MCF 10A (cell line): ENCODE data around the gene MSI2. TPM values are rescaled to one million over a fixed set of nuclear protein-coding genes. Genes with fewer than 3 reads are reported as not detected.

Experiments used
- BruUV-seq: library from RNA; stranded (reverse); fragments of 400-500 nt; replicated peaks from 2 replicates; lab custom pipeline; 2021; lab: Mats Ljungman, UMichigan
- CTCF ChIA-PET: fragments of 300-600 bp; sonication (Branson Sonifier 250); formaldehyde crosslinking; extraction: SDS; loops from one replicate; lab custom pipeline; 2021; ENCODE audit warnings: antibody characterized with exemption, inconsistent platforms; lab: Yijun Ruan, JAX
- POLR2A ChIA-PET: fragments of 300-600, 350-650 bp; sonication (Branson Sonifier 250); formaldehyde crosslinking; extraction: SDS; loops from one replicate; lab custom pipeline; 2020; ENCODE audit warnings: antibody characterized with exemption, inconsistent platforms; lab: Yijun Ruan, JAX
- DNase-seq: peaks from one replicate; pipeline ENCODE4 v3.0.0-alpha.2; 2018; ENCODE audit not compliant: unreplicated experiment
- H3K27ac Mint-ChIP-seq: one replicate; pipeline ENCODE4 v1.8.0; 2022; ENCODE audit warnings: mild to moderate bottlenecking, low read depth, mixed read lengths; ENCODE audit not compliant: unreplicated experiment
- H3K27me3 Mint-ChIP-seq: one replicate; pipeline ENCODE4 v1.8.0; 2022; ENCODE audit warnings: mixed read lengths; ENCODE audit not compliant: insufficient read depth, unreplicated experiment
- H3K36me3 Mint-ChIP-seq: one replicate; pipeline ENCODE4 v1.8.0; 2022; ENCODE audit warnings: mild to moderate bottlenecking, moderate library complexity, mixed read lengths; ENCODE audit not compliant: insufficient read depth, unreplicated experiment
- H3K4me1 Mint-ChIP-seq: one replicate; pipeline ENCODE4 v1.8.0; 2022; ENCODE audit warnings: mixed read lengths; ENCODE audit not compliant: insufficient read depth, unreplicated experiment
- H3K4me3 Mint-ChIP-seq: one replicate; pipeline ENCODE4 v1.8.0; 2022; ENCODE audit warnings: mild to moderate bottlenecking, moderate library complexity, mixed read lengths; ENCODE audit not compliant: unreplicated experiment
- H3K9me3 Mint-ChIP-seq: one replicate; pipeline ENCODE4 v1.8.0; 2022; ENCODE audit warnings: mixed read lengths; ENCODE audit not compliant: unreplicated experiment
- CTCF ChIP-seq: fragments of 200-600 bp; IDR thresholded peaks from one replicate; pipeline ENCODE4 v1.8.0; 2022; ENCODE audit warnings: antibody characterized with exemption, mild to moderate bottlenecking; ENCODE audit not compliant: unreplicated experiment
- intact Hi-C: fragments of 100-400 bp; cut with micrococcal nuclease; formaldehyde crosslinking; loops from 2 replicates; pipeline ENCODE4 v1.14.1; 2022
- total RNA-seq: library from RNA; stranded (reverse); gene quantifications from 2 replicates; pipeline ENCODE4 v1.2.3, GENCODE V29; 2022

MSI2 gene
- total RNA-seq, 1 experiment from 2014 or later: 60.6 TPM

GRCh38 chr17:57671667-57672632, 415.6 kb downstream of the MSI2 start:
- peaks cover 25% of the 10 kb centered on the region for H3K36me3 Mint-ChIP-seq
- BruUV-seq: no TSS peak
- H3K4me1 Mint-ChIP-seq: peaks cover 19% of the 10 kb centered on the region
- TF ChIP-seq CTCF: peak; percentile 90
- POLR2A ChIA-PET: interaction anchor here (1.0 to 1.4 kb wide), 4 partner anchors 12 to 429 kb away, joined by 3 to 5 read pairs (median 4); no protein-coding TSS in a partner anchor
- CTCF ChIA-PET: interaction anchor here (0.6 to 3.8 kb wide), 55 partner anchors 8 to 1061 kb away, joined by 3 to 54 read pairs (median 4); no protein-coding TSS in a partner anchor
- no peaks in the 10 kb centered on the region for H3K9me3 Mint-ChIP-seq
- H3K27ac Mint-ChIP-seq: no peak overlapping the region
- H3K4me3 Mint-ChIP-seq: no peak overlapping the region
- intact Hi-C loops: loop anchor here (1.0 to 5.0 kb wide), 6 partner anchors 74 to 541 kb away; partner anchors contain the start of gene MSI2
- peak; percentile 79 for DNase-seq
- no peaks in the 10 kb centered on the region for H3K27me3 Mint-ChIP-seq

GRCh38 chr17:57672971-57673370, 416.6 kb downstream of the MSI2 start:
- CTCF ChIA-PET: interaction anchor here (0.5 to 3.8 kb wide), 19 partner anchors 12 to 544 kb away, joined by 3 to 54 read pairs (median 7); partner anchors contain the start of gene CCDC182
- intact Hi-C loops: loop anchor here (1.0 to 5.0 kb wide), 6 partner anchors 74 to 542 kb away; partner anchors contain the start of gene MSI2
- no peak for TF ChIP-seq CTCF
- peaks cover 19% of the 10 kb centered on the region for H3K4me1 Mint-ChIP-seq
- no peak for DNase-seq
- BruUV-seq: no TSS peak
- no peak overlapping the region for H3K4me3 Mint-ChIP-seq
- no peaks in the 10 kb centered on the region for H3K27me3 Mint-ChIP-seq
- POLR2A ChIA-PET: interaction anchor here (1.4 kb wide), 1 partner anchor 13 kb away, joined by 3 read pairs; no protein-coding TSS in a partner anchor
- H3K27ac Mint-ChIP-seq: peak overlapping the region; percentile 61
- H3K36me3 Mint-ChIP-seq: peaks cover 25% of the 10 kb centered on the region
- H3K9me3 Mint-ChIP-seq: no peaks in the 10 kb centered on the region

- Mint-ChIP-seq H3K27ac (no peak overlapping the region), H3K36me3 (peaks cover 25% of the 10 kb centered on the region), H3K27me3 (no peaks in the 10 kb centered on the region), H3K4me1 (peaks cover 19% of the 10 kb centered on the region), H3K9me3 (no peaks in the 10 kb centered on the region), H3K4me3 (no peak overlapping the region)
- CTCF ChIA-PET: interaction anchor here (0.7 kb wide), 1 partner anchor 432 kb away, joined by 4 read pairs; no protein-coding TSS in a partner anchor
- POLR2A ChIA-PET: interaction anchor here (0.7 kb wide), 1 partner anchor 51 kb away, joined by 4 read pairs; no protein-coding TSS in a partner anchor
- BruUV-seq: no TSS peak
- TF ChIP-seq CTCF: no peak
- intact Hi-C loops: loop anchor here (5.0 kb wide), 2 partner anchors 233 to 418 kb away; partner anchors contain the start of gene MSI2
- DNase-seq: no peak
Observed at GRCh38 chr17:57674894-57675293, 418.6 kb downstream of the MSI2 start.
